IPS-20b (cell line): ENCODE data around the gene ANKRD23.
"Not testable (repeated sequence)": the region's sequence is repeated elsewhere in the genome, so short reads cannot be mapped to it uniquely, and the experiment has no call there.

Experiments
- H3K27ac ChIP-seq: one replicate; pipeline ENCODE4 v1.5.1; 2013; ENCODE audit warnings: low read length
- H3K27me3 ChIP-seq: 2 replicates; pipeline ENCODE4 v1.6.1; 2013; ENCODE audit warnings: mild to moderate bottlenecking, low read length, inconsistent platforms; ENCODE audit not compliant: insufficient read depth
- H3K36me3 ChIP-seq: 2 replicates; pipeline ENCODE4 v1.6.1; 2013; ENCODE audit warnings: low read depth, mild to moderate bottlenecking, inconsistent platforms, low read length, moderate library complexity; ENCODE audit not compliant: insufficient read depth
- H3K4me1 ChIP-seq: 2 replicates; pipeline ENCODE4 v1.6.1; 2013; ENCODE audit warnings: mild to moderate bottlenecking, control low read depth, inconsistent platforms, low read length, moderate library complexity; ENCODE audit not compliant: insufficient read depth
- H3K4me3 ChIP-seq: 2 replicates; pipeline ENCODE4 v1.5.1; 2013; ENCODE audit warnings: mild to moderate bottlenecking, low read length, inconsistent platforms
- H3K9ac ChIP-seq: 2 replicates; pipeline ENCODE4 v1.6.1; 2013; ENCODE audit warnings: low read depth, mild to moderate bottlenecking, inconsistent platforms, low read length, moderate library complexity
- H3K9me3 ChIP-seq: 2 replicates; pipeline ENCODE4 v1.6.1; 2013; ENCODE audit warnings: mild to moderate bottlenecking, low read depth, low read length, inconsistent platforms; ENCODE audit not compliant: insufficient read depth

The ANKRD23 gene

GRCh38 chr2:96843538-96844268, at the start of gene ANKRD23:
ANKRD23 (minus strand) TSS chr2:96844021; CDS start chr2:96843992, 29 bp downstream.
- no peak within 1 kb of the TSS for H3K27ac ChIP-seq
- H3K9ac ChIP-seq, result no peak within 1 kb of the TSS
- H3K27me3 ChIP-seq, result no peaks in the 10 kb centered on the region
- H3K36me3 ChIP-seq, result peaks cover 21% of the 10 kb centered on the region
- H3K4me3 ChIP-seq, result no peak within 1 kb of the TSS
- no peaks in the 10 kb centered on the region for H3K9me3 ChIP-seq
- no peaks in the 10 kb centered on the region for H3K4me1 ChIP-seq

GRCh38 chr2:96891591-96892333, 47.9 kb upstream of the ANKRD23 start:
- no peak overlapping the region for H3K4me3 ChIP-seq
- peaks cover 8% of the 10 kb centered on the region for H3K4me1 ChIP-seq
- no peaks in the 10 kb centered on the region for H3K9me3 ChIP-seq
- no peaks in the 10 kb centered on the region for H3K36me3 ChIP-seq
- H3K27me3 ChIP-seq, result no peaks in the 10 kb centered on the region
- H3K9ac ChIP-seq, result no peak overlapping the region
- no peak overlapping the region for H3K27ac ChIP-seq

GRCh38 chr2:96890726-96891385, 47.0 kb upstream of the ANKRD23 start:
- Histone ChIP-seq H3K9me3 (no peaks in the 10 kb centered on the region), H3K36me3 (no peaks in the 10 kb centered on the region), H3K4me1 (peaks cover 8% of the 10 kb centered on the region), H3K27ac (no peak overlapping the region), H3K9ac (no peak overlapping the region), H3K4me3 (no peak overlapping the region), H3K27me3 (no peaks in the 10 kb centered on the region)

- no peaks in the 10 kb centered on the region for H3K27me3 ChIP-seq
- no peaks in the 10 kb centered on the region for H3K9me3 ChIP-seq
- H3K9ac ChIP-seq, result no peak overlapping the region
- no peak overlapping the region for H3K4me3 ChIP-seq
- peaks cover 8% of the 10 kb centered on the region for H3K4me1 ChIP-seq
- H3K36me3 ChIP-seq, result no peaks in the 10 kb centered on the region
- H3K27ac ChIP-seq, result no peak overlapping the region
Observed at GRCh38 chr2:96890252-96890651, 46.4 kb upstream of the ANKRD23 start.

- not testable (repeated sequence) for H3K27me3 ChIP-seq, H3K36me3 ChIP-seq, H3K9me3 ChIP-seq, H3K4me1 ChIP-seq, H3K27ac ChIP-seq, H3K4me3 ChIP-seq, H3K9ac ChIP-seq
Observed at GRCh38 chr2:96889502-96889901, 45.7 kb upstream of the ANKRD23 start.

- no peak overlapping the region for H3K9ac ChIP-seq
- no peaks in the 10 kb centered on the region for H3K27me3 ChIP-seq
- peaks cover 8% of the 10 kb centered on the region; the same call in 1 of the 2 replicates for H3K4me1 ChIP-seq
- H3K27ac ChIP-seq, result no peak overlapping the region
- no peaks in the 10 kb centered on the region for H3K36me3 ChIP-seq
- H3K9me3 ChIP-seq, result no peaks in the 10 kb centered on the region
- H3K4me3 ChIP-seq, result no peak overlapping the region
Observed at GRCh38 chr2:96888072-96889011, 44.5 kb upstream of the ANKRD23 start.

GRCh38 chr2:96887493-96888012, 43.7 kb upstream of the ANKRD23 start:
- no peak overlapping the region for H3K27ac ChIP-seq
- H3K9ac ChIP-seq, result no peak overlapping the region
- no peaks in the 10 kb centered on the region for H3K36me3 ChIP-seq
- no peaks in the 10 kb centered on the region for H3K9me3 ChIP-seq
- H3K4me1 ChIP-seq, result peaks cover 11% of the 10 kb centered on the region
- H3K27me3 ChIP-seq, result peaks cover 2% of the 10 kb centered on the region; the same call in 1 of the 2 replicates
- no peak overlapping the region for H3K4me3 ChIP-seq

GRCh38 chr2:96885432-96886347, 41.9 kb upstream of the ANKRD23 start:
- H3K4me1 ChIP-seq, result peaks cover 23% of the 10 kb centered on the region
- H3K9ac ChIP-seq, result no peak overlapping the region

GRCh38 chr2:96884299-96885094, 40.7 kb upstream of the ANKRD23 start:
- Histone ChIP-seq H3K27ac (no peak overlapping the region), H3K27me3 (peaks cover 5% of the 10 kb centered on the region; the same call in 1 of the 2 replicates), H3K9ac (no peak overlapping the region), H3K4me3 (no peak overlapping the region), H3K9me3 (no peaks in the 10 kb centered on the region), H3K36me3 (no peaks in the 10 kb centered on the region), H3K4me1 (peaks cover 23% of the 10 kb centered on the region)

More at GRCh38 chr2:96885432-96886347, 41.9 kb upstream of the ANKRD23 start:
- Histone ChIP-seq H3K9me3 (no peaks in the 10 kb centered on the region), H3K4me3 (no peak overlapping the region), H3K27me3 (peaks cover 5% of the 10 kb centered on the region; the same call in 1 of the 2 replicates), H3K36me3 (no peaks in the 10 kb centered on the region), H3K27ac (no peak overlapping the region)

GRCh38 chr2:96883306-96883705, 39.5 kb upstream of the ANKRD23 start:
- Histone ChIP-seq H3K27ac (no peak overlapping the region), H3K36me3 (no peaks in the 10 kb centered on the region), H3K27me3 (peaks cover 5% of the 10 kb centered on the region; the same call in 1 of the 2 replicates), H3K9ac (no peak overlapping the region), H3K4me3 (no peak overlapping the region), H3K4me1 (peaks cover 23% of the 10 kb centered on the region), H3K9me3 (no peaks in the 10 kb centered on the region)
